ENCODE results near the gene CHAC2.
"Not testable (repeated sequence)": the region's sequence is repeated elsewhere in the genome, so short reads cannot be mapped to it uniquely, and the experiment has no call there.

The CHAC2 gene

GRCh38 chr2:53767405-53768241, at the start of gene CHAC2:
CHAC2 (plus strand) TSS chr2:53767804; CDS start chr2:53767887, 83 bp downstream.
- peak; percentile 67 to 78 (median 70) for DNase-seq (ENCODE audit: low read depth in 2 of 3, low spot score in 2 of 3)

GRCh38 chr2:53720944-53721343, 46.7 kb upstream of the CHAC2 start:
- not testable (repeated sequence) for DNase-seq (ENCODE audit: low read depth in 2 of 3, low spot score in 2 of 3)

DNA sequence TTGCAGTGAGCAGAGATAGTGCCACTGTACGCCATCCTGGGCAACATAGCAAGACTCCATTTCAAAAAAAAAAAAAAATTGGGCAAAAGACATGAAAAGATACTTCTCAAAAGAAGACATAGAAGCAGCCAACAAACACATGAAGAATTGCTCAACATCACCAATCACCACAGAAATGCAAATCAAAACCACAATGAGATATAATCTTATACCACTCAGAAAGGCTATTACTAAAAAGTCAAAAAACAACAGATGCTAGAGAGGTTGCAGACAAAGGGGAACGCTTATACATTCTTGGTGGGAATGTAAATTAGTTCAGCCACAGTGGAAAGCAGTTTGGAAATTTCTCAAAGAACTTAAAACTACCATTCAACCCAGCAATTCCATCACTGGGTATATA, 43.1 kb upstream of the CHAC2 start:
- DNase-seq (ENCODE audit: low read depth in 2 of 3, low spot score in 2 of 3): no peak

DNA sequence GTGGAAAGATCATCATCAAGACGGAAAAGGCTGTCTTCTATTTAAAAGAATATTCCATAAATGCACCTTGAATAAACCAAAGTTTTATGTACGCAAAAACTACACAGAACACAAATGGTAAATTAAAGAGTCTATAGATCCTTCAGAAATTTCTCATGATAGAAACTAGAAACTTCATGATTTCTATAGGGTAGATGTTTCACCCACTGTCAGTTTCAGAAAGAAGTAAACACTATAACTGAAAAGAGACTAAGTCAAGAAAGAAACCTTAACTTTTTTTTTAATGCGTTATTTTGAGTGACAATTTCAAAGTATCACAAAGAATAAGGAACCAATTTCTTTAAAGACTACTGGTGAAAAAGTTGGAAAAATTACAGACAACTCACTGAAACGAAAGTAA, 41.9 kb upstream of the CHAC2 start:
- no peak for DNase-seq (ENCODE audit: low read depth in 2 of 3, low spot score in 2 of 3)

GRCh38 chr2:53727921-53728320, 39.7 kb upstream of the CHAC2 start:
- DNase-seq (ENCODE audit: low read depth in 2 of 3, low spot score in 2 of 3): no peak

GRCh38 chr2:53729143-53729762, 38.4 kb upstream of the CHAC2 start:
- DNase-seq (ENCODE audit: low read depth in 2 of 3, low spot score in 2 of 3): no peak

- no peak for DNase-seq (ENCODE audit: low read depth in 2 of 3, low spot score in 2 of 3)
Measured at GRCh38 chr2:53737091-53737490, 30.5 kb upstream of the CHAC2 start.

- no peak for DNase-seq (ENCODE audit: low read depth in 2 of 3, low spot score in 2 of 3)
Measured at GRCh38 chr2:53739032-53739431, 28.6 kb upstream of the CHAC2 start.

DNA sequence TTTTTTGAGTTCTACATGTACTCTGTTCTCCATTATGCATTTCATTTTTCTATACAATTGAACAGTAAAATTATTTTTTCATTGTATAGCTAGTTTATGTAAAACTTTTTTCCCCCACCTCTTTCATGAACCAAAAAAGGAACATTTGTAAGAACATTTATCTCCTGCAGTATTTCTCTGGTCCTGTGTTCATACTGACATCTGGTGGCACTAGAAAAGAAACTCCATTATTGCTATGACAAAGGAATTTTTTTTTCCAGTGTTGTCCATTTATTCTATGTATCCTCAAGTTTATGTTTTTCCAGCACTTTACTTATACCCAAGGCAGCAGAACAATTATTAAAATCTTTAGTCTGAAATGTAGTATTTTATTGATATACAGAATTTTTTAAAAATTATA, 27.4 kb upstream of the CHAC2 start:
- DNase-seq (ENCODE audit: low read depth in 2 of 3, low spot score in 2 of 3): no peak

DNA sequence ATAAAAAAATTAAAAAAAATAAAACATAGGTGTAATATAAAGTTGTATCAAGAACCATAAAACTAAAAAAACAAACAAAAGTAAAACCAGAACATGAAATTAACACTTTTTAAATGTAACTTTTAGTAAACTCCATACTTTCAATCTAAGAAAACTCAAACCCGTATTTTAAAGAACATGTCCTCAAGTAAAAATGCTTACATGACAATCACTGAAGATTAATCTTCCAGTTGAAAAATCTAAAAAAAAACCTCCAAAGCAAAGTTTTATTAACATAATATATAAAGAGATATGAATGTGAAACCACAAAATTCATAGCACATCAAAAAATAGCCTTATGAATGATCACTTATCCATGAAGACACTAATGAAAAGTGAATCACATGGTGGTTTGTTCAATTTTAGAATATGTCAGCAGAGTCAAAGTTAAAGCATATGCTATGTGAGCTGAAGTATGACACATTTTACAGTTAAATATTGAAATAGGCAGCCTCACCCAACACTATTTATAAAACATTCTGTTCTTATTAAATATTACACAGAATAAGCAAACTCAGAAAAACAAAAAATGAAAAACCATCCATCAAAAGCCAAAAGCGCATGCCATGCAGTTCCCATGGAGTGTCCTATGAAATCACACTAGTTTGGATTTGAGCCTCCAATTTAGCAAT, 23.1 kb upstream of the CHAC2 start:
- DNase-seq (ENCODE audit: low read depth in 2 of 3, low spot score in 2 of 3): no peak

- DNase-seq (ENCODE audit: low read depth in 2 of 3, low spot score in 2 of 3): no peak
Measured at GRCh38 chr2:53750041-53750768, 17.4 kb upstream of the CHAC2 start.

- no peak for DNase-seq (ENCODE audit: low read depth in 2 of 3, low spot score in 2 of 3)
Measured at GRCh38 chr2:53751728-53752127, 15.9 kb upstream of the CHAC2 start.

GRCh38 chr2:53752385-53752784, 15.2 kb upstream of the CHAC2 start:
- DNase-seq (ENCODE audit: low read depth in 2 of 3, low spot score in 2 of 3): no peak

DNA sequence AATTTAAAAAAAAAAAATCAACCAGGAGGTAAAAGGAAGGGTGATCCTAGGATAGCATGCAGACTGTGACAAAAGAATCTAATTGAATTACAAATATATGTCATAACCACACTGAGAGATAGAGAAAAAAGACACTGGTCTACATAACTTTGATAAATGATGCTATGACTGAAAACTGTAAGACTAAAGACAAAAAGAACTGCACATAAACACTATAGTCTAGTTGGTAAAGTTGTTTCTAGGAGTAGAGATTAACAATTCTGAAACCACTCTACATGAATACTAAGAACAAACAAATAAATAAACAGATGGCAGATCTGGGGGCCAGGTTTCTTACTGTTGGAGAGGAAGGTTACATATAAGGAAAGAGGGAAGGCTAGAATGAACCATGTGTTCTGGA, 14.6 kb upstream of the CHAC2 start:
- no peak for DNase-seq (ENCODE audit: low read depth in 2 of 3, low spot score in 2 of 3)

DNA sequence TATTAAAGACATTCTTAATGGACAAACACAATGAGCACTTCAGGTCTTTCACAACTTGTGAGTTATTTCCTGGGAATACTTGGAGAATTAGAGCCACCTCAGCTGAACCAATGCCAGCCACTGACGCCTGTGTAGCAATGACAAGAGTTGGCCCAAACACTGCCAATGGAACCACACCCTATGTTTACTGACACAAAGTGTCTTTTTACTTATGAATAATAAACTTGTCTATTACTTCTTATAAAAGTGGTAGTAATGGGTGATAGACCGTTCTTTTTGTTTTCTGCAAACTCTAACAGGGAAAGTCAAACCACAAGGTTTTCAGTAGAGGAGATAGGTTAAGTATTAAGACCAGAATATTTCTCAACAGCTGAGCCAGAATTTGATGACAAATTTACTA, 12.5 kb upstream of the CHAC2 start:
- DNase-seq (ENCODE audit: low read depth in 2 of 3, low spot score in 2 of 3): no peak

GRCh38 chr2:53756644-53757043, 11.0 kb upstream of the CHAC2 start:
- no peak for DNase-seq (ENCODE audit: low read depth in 2 of 3, low spot score in 2 of 3)

DNA sequence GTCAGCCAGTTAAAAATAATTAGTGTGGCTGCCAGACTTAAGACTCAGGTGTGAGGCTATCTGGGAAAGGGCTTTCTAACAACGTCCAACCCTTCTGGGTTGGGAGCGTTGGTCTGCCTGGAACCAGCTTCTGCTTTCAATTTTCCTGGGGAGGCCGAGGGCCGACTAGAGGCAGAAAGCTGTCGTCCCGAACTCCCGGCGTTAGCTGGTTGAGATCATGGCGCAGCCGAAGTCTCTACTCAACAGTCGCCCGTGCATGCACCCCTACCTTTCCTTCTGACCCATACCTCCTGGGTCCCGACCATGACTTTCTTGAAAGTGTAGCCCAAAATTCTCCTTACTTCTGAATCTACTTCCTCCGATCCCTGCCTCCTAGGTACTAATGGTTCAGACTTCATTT, 10.4 kb upstream of the CHAC2 start:
- DNase-seq (ENCODE audit: low read depth in 2 of 3, low spot score in 2 of 3): not testable (repeated sequence)

DNA sequence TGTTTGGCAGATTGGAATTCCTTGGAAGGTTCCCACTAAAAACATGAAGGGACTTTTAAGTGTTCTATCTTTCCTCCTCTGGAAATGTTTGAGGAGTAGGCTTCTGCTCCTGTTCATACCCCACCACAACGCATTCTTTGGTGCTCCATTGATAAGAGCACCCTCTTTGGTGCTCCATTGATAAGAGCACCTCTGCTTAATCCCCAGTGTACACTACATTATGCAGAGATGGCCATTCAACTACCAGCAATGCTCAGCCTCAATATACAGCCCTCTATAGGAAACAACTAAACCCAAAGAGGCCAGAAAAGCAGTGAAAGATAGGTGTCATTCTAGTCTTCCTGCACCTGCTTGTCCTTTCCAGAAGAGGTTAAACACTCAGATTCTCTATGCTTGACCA, 1.8 kb upstream of the CHAC2 start:
- no peak for DNase-seq (ENCODE audit: low read depth in 2 of 3, low spot score in 2 of 3)

DNA sequence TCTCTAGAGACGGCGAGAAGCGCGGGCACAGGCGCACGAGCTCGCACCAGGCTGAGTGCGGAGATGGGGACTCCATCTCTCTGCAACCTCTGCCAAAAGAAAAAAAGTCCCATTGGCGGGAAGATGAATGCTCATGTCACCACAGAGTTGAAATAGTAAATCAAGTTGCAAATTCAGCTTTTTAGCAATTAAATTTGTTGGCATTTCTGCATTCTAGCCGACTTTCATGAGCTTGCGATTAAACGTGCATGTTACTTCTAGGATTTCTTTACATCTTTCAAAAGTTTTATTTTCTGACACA, 588 bp downstream of the CHAC2 start:
- DNase-seq (ENCODE audit: low read depth in 2 of 3, low spot score in 2 of 3): peak in 1 of 3 experiments; percentile 18

GRCh38 chr2:53769318-53769945, 1.8 kb downstream of the CHAC2 start:
- no peak for DNase-seq (ENCODE audit: low read depth in 2 of 3, low spot score in 2 of 3)

GRCh38 chr2:53770264-53770663, 2.7 kb downstream of the CHAC2 start:
- no peak for DNase-seq (ENCODE audit: low read depth in 2 of 3, low spot score in 2 of 3)

All from activated CD8-positive, alpha-beta memory T cell treated with anti-CD3 and anti-CD28 coated beads for 48 hours (primary cell).